Astrocyte of the spinal cord (primary cell): ENCODE measurements around the gene CPZ.

ENCODE experiments used
- DNase-seq: peaks from one replicate; pipeline ENCODE4 v3.0.0; 2011; ENCODE audit warnings: low read depth, low spot score
- H3K4me3 ChIP-seq: 2 replicates; pipeline ENCODE4 v1.5.1; 2011; ENCODE audit warnings: low read depth, mild to moderate bottlenecking, low read length, moderate library complexity
- in situ Hi-C: cut with HindIII; loops from 2 replicates; pipeline ENCODE4 v1.10.0; 2017; ENCODE audit warnings: low sequenced_read_pairs
- TF ChIP-seq, protein P1 (sequence below): IDR thresholded peaks from 2 replicates; pipeline ENCODE4 v1.5.1; 2012; ENCODE audit warnings: low read depth, mild to moderate bottlenecking, low read length, inconsistent platforms

CPZ gene

DNA sequence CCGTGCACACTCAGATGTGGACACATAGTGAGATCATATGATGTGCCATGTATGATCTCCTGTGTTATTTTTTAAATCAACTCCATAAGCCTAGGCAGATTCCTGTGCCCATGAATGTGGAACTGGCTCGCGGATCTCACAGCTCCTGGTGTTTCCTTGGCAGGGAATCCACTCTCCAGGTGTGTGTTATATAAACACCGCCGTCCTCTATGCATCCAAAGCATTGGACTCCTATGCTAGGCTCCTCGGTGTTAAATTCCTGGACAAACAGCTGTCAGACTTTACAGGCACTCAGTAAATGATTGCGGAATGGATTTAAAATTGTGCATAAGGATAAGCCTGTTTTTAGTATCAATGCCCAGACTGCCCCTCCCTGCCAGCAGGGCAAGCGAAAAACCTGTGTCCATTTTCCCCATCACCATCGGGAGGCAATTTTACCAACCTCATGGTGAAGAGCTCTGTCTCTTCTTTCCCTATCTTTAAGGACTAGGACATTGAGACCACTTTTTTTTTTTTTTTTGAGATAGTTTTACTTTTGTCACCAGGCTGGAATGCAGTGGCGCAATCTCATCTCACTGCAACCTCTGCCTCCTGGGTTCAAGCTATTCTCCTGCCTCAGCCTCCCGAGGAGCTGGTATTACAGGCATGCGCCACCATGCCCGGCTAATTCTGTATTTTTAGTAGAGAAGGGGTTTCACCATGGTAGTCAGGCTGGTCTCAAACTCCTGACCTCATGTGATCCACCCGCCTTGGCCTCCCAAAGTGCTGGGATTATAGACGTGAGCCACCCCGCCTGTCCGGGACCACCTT, 36.0 kb upstream of the CPZ start:
- TF ChIP-seq, protein P1, sequence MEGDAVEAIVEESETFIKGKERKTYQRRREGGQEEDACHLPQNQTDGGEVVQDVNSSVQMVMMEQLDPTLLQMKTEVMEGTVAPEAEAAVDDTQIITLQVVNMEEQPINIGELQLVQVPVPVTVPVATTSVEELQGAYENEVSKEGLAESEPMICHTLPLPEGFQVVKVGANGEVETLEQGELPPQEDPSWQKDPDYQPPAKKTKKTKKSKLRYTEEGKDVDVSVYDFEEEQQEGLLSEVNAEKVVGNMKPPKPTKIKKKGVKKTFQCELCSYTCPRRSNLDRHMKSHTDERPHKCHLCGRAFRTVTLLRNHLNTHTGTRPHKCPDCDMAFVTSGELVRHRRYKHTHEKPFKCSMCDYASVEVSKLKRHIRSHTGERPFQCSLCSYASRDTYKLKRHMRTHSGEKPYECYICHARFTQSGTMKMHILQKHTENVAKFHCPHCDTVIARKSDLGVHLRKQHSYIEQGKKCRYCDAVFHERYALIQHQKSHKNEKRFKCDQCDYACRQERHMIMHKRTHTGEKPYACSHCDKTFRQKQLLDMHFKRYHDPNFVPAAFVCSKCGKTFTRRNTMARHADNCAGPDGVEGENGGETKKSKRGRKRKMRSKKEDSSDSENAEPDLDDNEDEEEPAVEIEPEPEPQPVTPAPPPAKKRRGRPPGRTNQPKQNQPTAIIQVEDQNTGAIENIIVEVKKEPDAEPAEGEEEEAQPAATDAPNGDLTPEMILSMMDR = no peak
- in situ Hi-C loops = no loop called here
- H3K4me3 ChIP-seq = no peak overlapping the region
- DNase-seq = no peak

- TF ChIP-seq, protein P1 = no peak
- in situ Hi-C loops = no loop called here
- no peak for DNase-seq
- no peak overlapping the region for H3K4me3 ChIP-seq
Measured at GRCh38 chr4:8557151-8558076, 35.2 kb upstream of the CPZ start.

DNA sequence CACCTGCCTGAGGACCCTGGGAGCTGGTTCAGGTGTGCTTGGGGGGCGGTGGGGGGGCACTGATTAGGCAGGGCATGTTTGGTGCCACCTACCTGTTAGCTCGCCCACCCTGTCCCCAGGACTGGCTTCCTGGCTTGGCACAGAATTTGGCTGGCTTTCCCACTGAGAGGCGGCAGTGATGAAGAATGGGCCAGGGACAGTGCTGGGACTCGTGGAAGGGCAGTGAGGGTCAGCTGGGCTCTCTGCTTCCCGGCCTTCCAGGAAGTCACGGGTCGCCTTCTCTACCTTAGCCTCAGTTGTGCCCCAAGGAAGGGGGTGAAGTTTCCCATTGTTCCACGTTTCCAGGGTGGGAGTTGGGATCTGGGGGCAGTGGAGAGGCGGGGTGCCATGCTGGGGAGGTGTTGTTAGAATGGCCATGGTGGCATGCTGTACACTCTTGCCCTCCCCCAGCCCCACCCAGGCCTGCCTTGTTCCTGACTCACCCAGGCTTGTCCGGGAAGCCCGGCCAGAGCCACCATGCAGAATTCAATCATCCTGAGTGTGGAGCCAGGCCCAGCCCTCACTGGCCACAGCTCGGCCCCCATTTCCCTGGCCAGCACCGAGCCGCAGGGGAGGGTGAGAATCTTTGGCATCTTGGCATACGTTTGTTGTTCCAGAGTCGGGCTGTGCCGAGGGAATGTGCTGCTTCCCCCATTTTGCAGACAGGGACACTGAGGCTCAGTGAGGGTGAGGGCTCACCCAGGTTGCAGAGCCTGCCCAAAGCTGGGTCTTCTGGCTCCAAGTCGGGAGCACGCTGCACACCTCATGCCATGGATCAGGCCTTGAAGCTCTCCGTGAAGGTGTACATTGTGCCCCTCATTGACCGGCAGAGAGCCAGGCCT, 34.2 kb upstream of the CPZ start:
- in situ Hi-C loops = no loop called here
- no peak for DNase-seq
- H3K4me3 ChIP-seq = no peak overlapping the region
- TF ChIP-seq, protein P1 = no peak

GRCh38 chr4:8559011-8559410, 33.6 kb upstream of the CPZ start:
- in situ Hi-C loops = no loop called here

DNA sequence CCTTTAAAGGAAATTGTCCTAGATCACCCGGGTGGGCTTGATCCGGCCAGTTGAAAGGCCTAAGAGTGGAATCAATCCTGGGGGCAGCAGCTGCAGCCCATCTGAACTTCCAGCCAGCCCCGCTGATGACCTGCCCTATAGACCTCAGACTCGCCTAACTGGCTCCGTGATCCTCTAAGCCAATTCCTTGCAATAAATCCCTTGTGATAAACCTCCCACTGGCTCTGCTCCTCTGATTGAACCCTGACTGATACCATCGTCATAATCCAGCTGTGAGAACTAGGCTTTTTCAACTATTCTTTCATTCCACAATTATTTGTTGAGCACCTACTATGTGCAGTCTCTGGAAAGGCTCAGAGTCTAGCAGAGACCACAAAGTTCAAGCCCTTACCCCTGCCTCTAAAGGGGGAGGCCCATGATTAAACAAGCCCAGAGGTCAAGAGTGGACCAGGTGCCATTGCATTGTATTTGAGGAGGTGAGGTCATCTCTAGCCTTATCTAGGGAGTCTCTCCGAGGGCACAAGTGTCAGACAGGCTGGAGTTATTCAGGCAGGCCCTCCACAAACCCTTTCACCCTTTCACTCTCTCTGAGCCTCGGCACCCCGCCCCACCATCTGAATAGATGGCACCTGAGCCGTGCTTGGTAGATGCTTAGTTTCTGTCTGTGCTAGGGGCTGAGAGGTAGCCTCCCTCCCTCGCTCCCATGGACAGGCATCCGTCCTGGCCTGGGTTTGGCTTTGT, 32.9 kb upstream of the CPZ start:
- DNase-seq = no peak
- TF ChIP-seq, protein P1 = no peak
- H3K4me3 ChIP-seq = no peak overlapping the region
- in situ Hi-C loops = no loop called here

More at GRCh38 chr4:8559011-8559410, 33.6 kb upstream of the CPZ start:
- TF ChIP-seq, protein P1 = no peak
- DNase-seq = no peak
- H3K4me3 ChIP-seq = no peak overlapping the region
